GM19193 (cell line): ENCODE measurements around the gene PRAMEF26.
"Not testable (repeated sequence)": the region's sequence is repeated elsewhere in the genome, so short reads cannot be mapped to it uniquely, and the experiment has no call there.

Experiments used
- POLR2A ChIP-seq: IDR thresholded peaks from 4 replicates; pipeline ENCODE4 v1.6.1; 2011; ENCODE audit not compliant: insufficient read depth, insufficient read length; ENCODE audit errors: extremely low read depth

PRAMEF26 gene

GRCh38 chr1:13155909-13156308 is at the start of gene PRAMEF26:
Gene PRAMEF26 (minus strand): TSS chr1:13156009. CDS start chr1:13153095, 2,914 bp downstream.
- TF ChIP-seq POLR2A = not testable (repeated sequence)

- not testable (repeated sequence) for TF ChIP-seq POLR2A
These were observed 45.5 kb upstream of the PRAMEF26 start, which contains the start of gene PRAMEF13 for GRCh38 chr1:13201309-13201708. Gene PRAMEF13 (minus strand): TSS chr1:13201409. CDS start chr1:13199589, 1,820 bp downstream.

GRCh38 chr1:13171548-13171947 is 15.7 kb upstream of the PRAMEF26 start, which contains the start of gene PRAMEF9:
Gene PRAMEF9 (plus strand): TSS chr1:13171848. CDS start chr1:13175281, 3,433 bp downstream.
- not testable (repeated sequence) for TF ChIP-seq POLR2A

GRCh38 chr1:13165531-13165930 is 9.7 kb upstream of the PRAMEF26 start, which contains the start of gene HNRNPCL4:
Gene HNRNPCL4 (minus strand): TSS chr1:13165631. CDS start chr1:13165467, 164 bp downstream.
- not testable (repeated sequence) for TF ChIP-seq POLR2A

GRCh38 chr1:13116754-13117153 is 39.1 kb downstream of the PRAMEF26 start, which contains the start of gene HNRNPCL2:
Gene HNRNPCL2 (minus strand): TSS chr1:13116854. CDS start chr1:13116400, 454 bp downstream.
- not testable (repeated sequence) for TF ChIP-seq POLR2A
